ENCODE data around the gene TLR9. TPM values are rescaled to one million over a fixed set of nuclear protein-coding genes. Genes with fewer than 3 reads are reported as not detected.

Gene TLR9
- total RNA-seq, 1 experiment from 2014 or later: 0.44 TPM

DNA sequence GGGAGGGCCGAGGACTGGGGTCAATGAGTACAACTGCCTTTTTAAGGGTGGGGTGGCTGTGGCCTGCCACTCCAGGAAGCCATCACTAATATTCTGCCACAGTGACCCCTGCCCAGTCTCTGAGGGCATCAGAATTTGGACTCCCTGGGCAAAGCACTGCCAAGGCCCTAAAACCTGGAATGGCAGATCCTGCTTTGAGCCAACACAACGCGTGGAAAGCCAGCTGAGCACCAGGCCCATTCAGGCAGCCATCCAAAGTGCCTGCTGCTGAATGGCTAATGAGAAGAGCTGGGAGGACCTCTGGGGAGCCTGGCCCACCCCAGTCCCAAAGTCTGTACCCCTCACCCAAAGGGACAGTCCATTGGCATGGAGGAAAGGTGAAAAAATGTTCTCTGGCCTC, 8.5 kb upstream of the TLR9 start:
- CTCF ChIA-PET: no interaction called here
- Histone ChIP-seq H3K9me2 (ENCODE audit: insufficient read depth) (no peaks in the 10 kb centered on the region), H3K36me3 (ENCODE audit: low read depth) (peaks cover 7% of the 10 kb centered on the region; the same call in 1 of the 2 replicates), H2AFZ (no peak overlapping the region), H3K27ac (no peak overlapping the region), H3K4me2 (no peak overlapping the region), H3K4me1 (replicated peaks; ENCODE audit: insufficient read depth) (peaks cover 31% of the 10 kb centered on the region), H3K27me3 (ENCODE audit: insufficient read depth, low read depth) (no peaks in the 10 kb centered on the region), H3K4me3 (no peak overlapping the region), H3K9me3 (ENCODE audit: insufficient read depth, low read depth) (no peaks in the 10 kb centered on the region), H3K79me2 (ENCODE audit: low read depth) (peaks cover 34% of the 10 kb centered on the region), H4K20me1 (ENCODE audit: insufficient read depth) (peaks cover 9% of the 10 kb centered on the region), H3F3A (ENCODE audit: insufficient read depth, low read depth) (peaks cover 26% of the 10 kb centered on the region)
- no peak for DNase-seq
- TF ChIP-seq EZH2 (IDR thresholded peaks at IDR 0.05; ENCODE audit: low read depth): no peak
- TF ChIP-seq, protein P1, sequence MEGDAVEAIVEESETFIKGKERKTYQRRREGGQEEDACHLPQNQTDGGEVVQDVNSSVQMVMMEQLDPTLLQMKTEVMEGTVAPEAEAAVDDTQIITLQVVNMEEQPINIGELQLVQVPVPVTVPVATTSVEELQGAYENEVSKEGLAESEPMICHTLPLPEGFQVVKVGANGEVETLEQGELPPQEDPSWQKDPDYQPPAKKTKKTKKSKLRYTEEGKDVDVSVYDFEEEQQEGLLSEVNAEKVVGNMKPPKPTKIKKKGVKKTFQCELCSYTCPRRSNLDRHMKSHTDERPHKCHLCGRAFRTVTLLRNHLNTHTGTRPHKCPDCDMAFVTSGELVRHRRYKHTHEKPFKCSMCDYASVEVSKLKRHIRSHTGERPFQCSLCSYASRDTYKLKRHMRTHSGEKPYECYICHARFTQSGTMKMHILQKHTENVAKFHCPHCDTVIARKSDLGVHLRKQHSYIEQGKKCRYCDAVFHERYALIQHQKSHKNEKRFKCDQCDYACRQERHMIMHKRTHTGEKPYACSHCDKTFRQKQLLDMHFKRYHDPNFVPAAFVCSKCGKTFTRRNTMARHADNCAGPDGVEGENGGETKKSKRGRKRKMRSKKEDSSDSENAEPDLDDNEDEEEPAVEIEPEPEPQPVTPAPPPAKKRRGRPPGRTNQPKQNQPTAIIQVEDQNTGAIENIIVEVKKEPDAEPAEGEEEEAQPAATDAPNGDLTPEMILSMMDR (conservative IDR thresholded peaks at IDR 0.05): no peak
- intact Hi-C loops (cut with micrococcal nuclease; ENCODE audit: unreplicated experiment): loop anchor here (5.0 kb wide), 1 partner anchor 153 kb away; no protein-coding TSS in a partner anchor
- POLR2A ChIA-PET (ENCODE audit: unreplicated experiment): no interaction called here
- BruUV-seq (replicated peaks): no TSS peak

DNA sequence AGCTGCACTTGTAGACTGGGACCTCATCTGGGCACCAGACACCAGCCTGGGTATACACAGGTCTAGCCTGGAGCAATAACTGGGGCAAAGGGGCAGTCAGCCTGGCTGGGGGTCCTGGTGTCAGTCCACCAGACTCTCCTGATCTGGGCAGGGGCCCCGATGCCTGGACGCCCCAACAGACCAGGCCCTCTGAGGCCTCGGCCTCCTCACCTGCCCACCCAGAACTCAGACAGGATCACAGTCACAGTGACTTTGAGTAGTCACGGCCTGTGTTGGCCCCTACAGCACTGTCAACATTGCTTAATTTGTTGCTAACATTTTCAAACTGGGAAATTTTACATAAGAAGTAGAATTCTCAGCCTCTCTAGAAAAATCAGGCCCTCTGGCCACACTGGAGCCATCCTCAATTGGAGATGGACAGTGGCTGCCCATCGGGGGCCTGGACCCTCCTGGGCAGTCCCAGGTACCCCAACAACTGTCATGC, 7.7 kb upstream of the TLR9 start:
- ChIA-PET CTCF (interaction anchor here (0.6 kb wide), 1 partner anchor 88 kb away, joined by 4 read pairs; no protein-coding TSS in a partner anchor), POLR2A (ENCODE audit: unreplicated experiment) (no interaction called here)
- no peaks in the 10 kb centered on the region for H3K9me3 ChIP-seq (ENCODE audit: insufficient read depth, low read depth)
- no peak for TF ChIP-seq EZH2 (IDR thresholded peaks at IDR 0.05; ENCODE audit: low read depth)
- TF ChIP-seq, protein P1 (conservative IDR thresholded peaks at IDR 0.05): no peak
- H4K20me1 ChIP-seq (ENCODE audit: insufficient read depth): peaks cover 9% of the 10 kb centered on the region
- peaks cover 7% of the 10 kb centered on the region; the same call in 1 of the 2 replicates for H3K36me3 ChIP-seq (ENCODE audit: low read depth)
- H3K4me2 ChIP-seq: no peak overlapping the region
- no peaks in the 10 kb centered on the region for H3K27me3 ChIP-seq (ENCODE audit: insufficient read depth, low read depth)
- no peaks in the 10 kb centered on the region for H3K9me2 ChIP-seq (ENCODE audit: insufficient read depth)
- intact Hi-C loops (cut with micrococcal nuclease; ENCODE audit: unreplicated experiment): loop anchor here (5.0 kb wide), 1 partner anchor 154 kb away; no protein-coding TSS in a partner anchor
- H2AFZ ChIP-seq: no peak overlapping the region
- H3K27ac ChIP-seq: no peak overlapping the region
- DNase-seq: no peak
- no TSS peak for BruUV-seq (replicated peaks)
- H3K4me1 ChIP-seq (replicated peaks; ENCODE audit: insufficient read depth): peaks cover 27% of the 10 kb centered on the region
- H3F3A ChIP-seq (ENCODE audit: insufficient read depth, low read depth): peaks cover 25% of the 10 kb centered on the region
- H3K4me3 ChIP-seq: no peak overlapping the region
- H3K79me2 ChIP-seq (ENCODE audit: low read depth): peaks cover 27% of the 10 kb centered on the region

DNA sequence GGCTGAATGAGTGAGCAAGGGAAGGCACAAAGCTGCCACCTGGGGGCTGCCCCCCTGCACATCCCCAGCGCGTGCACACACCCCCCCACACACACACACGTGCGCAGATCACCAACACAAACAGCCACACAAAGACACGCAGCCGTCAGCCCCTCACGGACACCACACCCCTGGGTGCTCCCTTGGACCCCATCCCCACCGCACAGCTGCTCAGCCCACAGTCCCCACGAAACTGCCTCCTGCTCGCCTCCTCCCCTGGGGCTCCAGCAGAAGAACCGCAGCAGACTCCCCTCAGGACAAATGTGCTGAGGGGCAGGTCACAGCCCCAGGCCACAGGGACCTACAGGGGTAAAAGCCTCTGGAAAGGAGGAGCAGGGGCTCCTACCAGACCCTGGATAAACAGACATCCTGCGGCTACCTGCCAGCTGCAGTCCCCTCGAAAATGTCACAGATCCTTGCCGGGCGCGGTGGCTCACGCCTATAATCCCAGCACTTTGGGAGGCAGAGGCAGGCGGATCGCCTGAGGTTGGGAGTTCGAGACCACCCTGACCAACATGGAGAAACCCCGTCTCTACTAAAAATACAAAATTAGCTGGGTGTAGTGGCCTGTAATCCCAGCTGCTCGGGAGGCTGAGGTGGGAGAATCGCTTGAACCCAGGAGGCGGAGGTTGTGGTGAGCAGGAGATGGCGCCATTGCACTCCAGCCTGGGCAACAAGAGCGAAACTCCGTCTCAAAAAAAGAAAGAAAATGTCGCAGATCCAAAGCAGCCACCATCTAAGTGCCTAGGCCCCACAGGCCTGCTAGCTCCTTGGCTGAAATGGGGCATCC, 7.0 kb upstream of the TLR9 start:
- Histone ChIP-seq H4K20me1 (ENCODE audit: insufficient read depth) (peaks cover 9% of the 10 kb centered on the region), H3K9me3 (ENCODE audit: insufficient read depth, low read depth) (no peaks in the 10 kb centered on the region), H3K4me1 (replicated peaks; ENCODE audit: insufficient read depth) (peaks cover 22% of the 10 kb centered on the region), H3K4me2 (no peak overlapping the region), H3F3A (ENCODE audit: insufficient read depth, low read depth) (peaks cover 21% of the 10 kb centered on the region), H3K79me2 (ENCODE audit: low read depth) (peaks cover 23% of the 10 kb centered on the region), H3K27me3 (ENCODE audit: insufficient read depth, low read depth) (no peaks in the 10 kb centered on the region), H3K36me3 (ENCODE audit: low read depth) (peaks cover 7% of the 10 kb centered on the region; the same call in 1 of the 2 replicates), H3K4me3 (no peak overlapping the region), H3K9me2 (ENCODE audit: insufficient read depth) (no peaks in the 10 kb centered on the region), H2AFZ (no peak overlapping the region), H3K27ac (no peak overlapping the region)
- ChIA-PET POLR2A (ENCODE audit: unreplicated experiment) (no interaction called here), CTCF (interaction anchor here (0.6 kb wide), 1 partner anchor 88 kb away, joined by 4 read pairs; no protein-coding TSS in a partner anchor)
- no peak for TF ChIP-seq EZH2 (IDR thresholded peaks at IDR 0.05; ENCODE audit: low read depth)
- TF ChIP-seq, protein P1 (conservative IDR thresholded peaks at IDR 0.05): no peak
- DNase-seq: no peak
- intact Hi-C loops (cut with micrococcal nuclease; ENCODE audit: unreplicated experiment): loop anchor here (5.0 kb wide), 1 partner anchor 155 kb away; no protein-coding TSS in a partner anchor
- BruUV-seq (replicated peaks): no TSS peak
